OCI-LY1 (cell line): ENCODE results near the gene MAVS.

ENCODE experiments used
- H2AFZ ChIP-seq: fragments of 200-600 bp; sonication (generic), shearing (Covaris generic); 2 replicates; pipeline ENCODE4 v1.6.0; 2014; ENCODE audit warnings: antibody characterized with exemption, mild to moderate bottlenecking, low read length
- H3F3A ChIP-seq: fragments of 200-600 bp; sonication (generic), shearing (Covaris generic); 2 replicates; pipeline ENCODE4 v1.6.0; 2014; ENCODE audit warnings: mild to moderate bottlenecking, antibody characterized with exemption, low read length, moderate library complexity; ENCODE audit not compliant: insufficient read depth
- H3K27ac ChIP-seq: fragments of 200-600 bp; sonication (generic); 2 replicates; pipeline ENCODE4 v1.5.1; 2014; ENCODE audit warnings: low read length, mixed run types, mild to moderate bottlenecking, low read depth; ENCODE audit not compliant: poor library complexity, severe bottlenecking
- H3K27me3 ChIP-seq: fragments of 200-600 bp; sonication (generic); 2 replicates; pipeline ENCODE4 v1.6.0; 2014; ENCODE audit warnings: antibody characterized with exemption, mild to moderate bottlenecking, low read length, moderate library complexity; ENCODE audit not compliant: insufficient read depth
- H3K36me3 ChIP-seq: fragments of 200-600 bp; sonication (generic); 2 replicates; pipeline ENCODE4 v1.6.1; 2014; ENCODE audit warnings: mild to moderate bottlenecking, antibody characterized with exemption, low read length, moderate library complexity, mixed read lengths; ENCODE audit not compliant: insufficient read depth
- H3K4me1 ChIP-seq: fragments of 200-600 bp; sonication (generic); 2 replicates; pipeline ENCODE4 v1.5.1; 2014; ENCODE audit warnings: mild to moderate bottlenecking, low read length, moderate library complexity; ENCODE audit not compliant: insufficient read depth, severe bottlenecking
- H3K4me2 ChIP-seq: fragments of 200-600 bp; sonication (generic), shearing (Covaris generic); 2 replicates; pipeline ENCODE4 v1.6.1; 2014; ENCODE audit warnings: low read length
- H3K4me3 ChIP-seq: fragments of 200-600 bp; sonication (generic); 2 replicates; pipeline ENCODE4 v1.5.1; 2014; ENCODE audit warnings: low read length, low read depth, mild to moderate bottlenecking, mixed read lengths; ENCODE audit not compliant: poor library complexity, severe bottlenecking
- H3K79me2 ChIP-seq: fragments of 200-600 bp; shearing (Covaris generic); 2 replicates; pipeline ENCODE4 v1.6.1; 2016; ENCODE audit warnings: mixed run types, low read length, mixed read lengths; ENCODE audit not compliant: insufficient read depth
- H3K9ac ChIP-seq: fragments of 200-600 bp; sonication (generic), shearing (Covaris generic); 2 replicates; pipeline ENCODE4 v1.6.1; 2014; ENCODE audit warnings: mild to moderate bottlenecking, low read length, mixed read lengths
- H3K9me2 ChIP-seq: fragments of 200-600 bp; sonication (generic), shearing (Covaris generic); 2 replicates; pipeline ENCODE4 v1.6.1; 2014; ENCODE audit warnings: low read depth, mild to moderate bottlenecking, low read length, mixed read lengths
- H3K9me3 ChIP-seq: fragments of 200-600 bp; shearing (Covaris generic); 2 replicates; pipeline ENCODE4 v1.6.1; 2014; ENCODE audit warnings: low read length, mixed read lengths
- H4K20me1 ChIP-seq: fragments of 200-600 bp; sonication (generic), shearing (Covaris generic); 2 replicates; pipeline ENCODE4 v1.6.0; 2016; ENCODE audit warnings: mild to moderate bottlenecking, low read length; ENCODE audit not compliant: insufficient read depth
- CTCF ChIP-seq: fragments of 200-600 bp; sonication (generic), shearing (Covaris generic); IDR thresholded peaks from 2 replicates; pipeline ENCODE4 v1.5.1; 2017; ENCODE audit warnings: mild to moderate bottlenecking, antibody characterized with exemption, low read length, moderate library complexity, mixed read lengths
- EZH2 ChIP-seq: fragments of 200-600 bp; sonication (generic), shearing (Covaris generic); IDR thresholded peaks from 2 replicates; pipeline ENCODE4 v1.8.0; 2017; ENCODE audit warnings: borderline replicate concordance, mixed run types, mild to moderate bottlenecking, antibody characterized with exemption, low read length, moderate library complexity, mixed read lengths

MAVS gene

GRCh38 chr20:3890999-3891929 lies 44.6 kb downstream of the MAVS start:
- H3K27ac ChIP-seq: peak overlapping the region; percentile 87
- no peaks in the 10 kb centered on the region for H3K27me3 ChIP-seq
- no peaks in the 10 kb centered on the region for H4K20me1 ChIP-seq
- peak overlapping the region; percentile 99 for H3K4me3 ChIP-seq
- no peak overlapping the region for H2AFZ ChIP-seq
- no peaks in the 10 kb centered on the region for H3F3A ChIP-seq
- H3K9me2 ChIP-seq: no peaks in the 10 kb centered on the region
- H3K79me2 ChIP-seq: peaks cover 78% of the 10 kb centered on the region
- peaks cover 63% of the 10 kb centered on the region for H3K4me1 ChIP-seq
- H3K9ac ChIP-seq: peak overlapping the region; percentile 100
- peaks cover 64% of the 10 kb centered on the region for H3K36me3 ChIP-seq
- peak overlapping the region; percentile 99 for H3K4me2 ChIP-seq
- no peaks in the 10 kb centered on the region for H3K9me3 ChIP-seq
- TF ChIP-seq EZH2 (no peak), CTCF (no peak)

GRCh38 chr20:3894796-3895195 lies 48.2 kb downstream of the MAVS start:
- no peaks in the 10 kb centered on the region for H3K9me2 ChIP-seq
- peaks cover 100% of the 10 kb centered on the region for H3K79me2 ChIP-seq
- H3K27me3 ChIP-seq: no peaks in the 10 kb centered on the region
- no peaks in the 10 kb centered on the region for H4K20me1 ChIP-seq
- peaks cover 65% of the 10 kb centered on the region for H3K36me3 ChIP-seq
- H3K9ac ChIP-seq: no peak overlapping the region
- peaks cover 86% of the 10 kb centered on the region for H3K4me1 ChIP-seq
- no peak overlapping the region for H2AFZ ChIP-seq
- H3K9me3 ChIP-seq: no peaks in the 10 kb centered on the region
- TF ChIP-seq CTCF (no peak), EZH2 (no peak)
- peak overlapping the region; percentile 23 for H3K27ac ChIP-seq
- H3K4me2 ChIP-seq: peak overlapping the region; percentile 24; the same call in 1 of the 2 replicates
- H3F3A ChIP-seq: no peaks in the 10 kb centered on the region
- no peak overlapping the region for H3K4me3 ChIP-seq

- Histone ChIP-seq H3K9me2 (no peaks in the 10 kb centered on the region), H4K20me1 (no peaks in the 10 kb centered on the region), H3K9me3 (no peaks in the 10 kb centered on the region), H3K4me2 (peak overlapping the region; percentile 57), H3F3A (no peaks in the 10 kb centered on the region), H2AFZ (no peak overlapping the region), H3K79me2 (peaks cover 100% of the 10 kb centered on the region), H3K36me3 (peaks cover 52% of the 10 kb centered on the region), H3K27me3 (no peaks in the 10 kb centered on the region), H3K4me1 (peaks cover 90% of the 10 kb centered on the region), H3K4me3 (peak overlapping the region; percentile 31), H3K27ac (peak overlapping the region; percentile 77), H3K9ac (peak overlapping the region; percentile 31; the same call in 1 of the 2 replicates)
- no peak for TF ChIP-seq EZH2
- no peak for TF ChIP-seq CTCF
Measured at GRCh38 chr20:3896302-3896701, 49.7 kb downstream of the MAVS start.
